Loucy (cell line): Measurements from ENCODE around the gene CLMN.

Source experiments
- H2AFZ ChIP-seq: fragments of 200-600 bp; sonication (generic); 2 replicates; pipeline ENCODE4 v1.6.0; 2016; ENCODE audit warnings: antibody characterized with exemption, mild to moderate bottlenecking, low read length, moderate library complexity
- H3F3A ChIP-seq: fragments of 200-600 bp; 2 replicates; pipeline ENCODE4 v1.6.0; 2016; ENCODE audit warnings: antibody characterized with exemption, low read depth, mild to moderate bottlenecking
- H3K27me3 ChIP-seq: fragments of 200-600 bp; sonication (generic); 2 replicates; pipeline ENCODE4 v1.6.1; 2014; ENCODE audit warnings: low read length, mild to moderate bottlenecking; ENCODE audit not compliant: insufficient read depth, poor library complexity, severe bottlenecking
- H3K36me3 ChIP-seq: fragments of 200-600 bp; sonication (generic); 2 replicates; pipeline ENCODE4 v1.6.1; 2016; ENCODE audit warnings: low read length; ENCODE audit not compliant: insufficient read depth
- H3K4me1 ChIP-seq: fragments of 200-600 bp; sonication (generic); 2 replicates; pipeline ENCODE4 v1.5.1; 2014; ENCODE audit warnings: low read length, mild to moderate bottlenecking; ENCODE audit not compliant: insufficient read depth, poor library complexity, severe bottlenecking
- H3K4me2 ChIP-seq: fragments of 200-600 bp; sonication (generic); 2 replicates; pipeline ENCODE4 v1.6.0; 2014; ENCODE audit warnings: antibody characterized with exemption, low read length, low read depth, mild to moderate bottlenecking; ENCODE audit not compliant: poor library complexity, severe bottlenecking
- H3K4me3 ChIP-seq: fragments of 200-600 bp; sonication (generic); 2 replicates; pipeline ENCODE4 v1.5.1; 2014; ENCODE audit warnings: low read length, mild to moderate bottlenecking, mixed read lengths; ENCODE audit not compliant: poor library complexity, severe bottlenecking
- H3K79me2 ChIP-seq: fragments of 200-600 bp; sonication (generic); 2 replicates; pipeline ENCODE4 v1.6.1; 2014; ENCODE audit warnings: low read length; ENCODE audit not compliant: insufficient read depth
- H3K9ac ChIP-seq: fragments of 200-600 bp; sonication (generic); 2 replicates; pipeline ENCODE4 v1.6.0; 2014; ENCODE audit warnings: mild to moderate bottlenecking, low read depth, low read length, moderate library complexity; ENCODE audit not compliant: poor library complexity, severe bottlenecking
- H3K9me2 ChIP-seq: fragments of 200-600 bp; sonication (generic); replicated peaks from 2 replicates; pipeline ENCODE4 v1.6.1; 2016; ENCODE audit warnings: low read depth, low read length, mixed read lengths
- H3K9me3 ChIP-seq: fragments of 200-600 bp; sonication (generic); 2 replicates; pipeline ENCODE4 v1.6.1; 2014; ENCODE audit warnings: mild to moderate bottlenecking, antibody characterized with exemption, low read length, low read depth; ENCODE audit not compliant: insufficient read depth
- H4K20me1 ChIP-seq: fragments of 200-600 bp; sonication (generic); 2 replicates; pipeline ENCODE4 v1.6.0; 2014; ENCODE audit warnings: antibody characterized with exemption, low read length, mild to moderate bottlenecking; ENCODE audit not compliant: insufficient read depth, poor library complexity, severe bottlenecking
- CTCF ChIP-seq: fragments of 200-600 bp; sonication (generic); conservative IDR thresholded peaks from 2 replicates; pipeline ENCODE4 v1.5.1; 2014; ENCODE audit warnings: mild to moderate bottlenecking, antibody characterized with exemption, low read length
- EZH2phosphoT487 ChIP-seq: fragments of 200-600 bp; IDR thresholded peaks from 2 replicates; pipeline ENCODE4 v1.6.1; 2018; ENCODE audit warnings: antibody characterized with exemption, mild to moderate bottlenecking, moderate library complexity, borderline replicate concordance

CLMN gene

GRCh38 chr14:95246870-95247269, 72.8 kb downstream of the CLMN start:
- H3K36me3 ChIP-seq, result no peaks in the 10 kb centered on the region
- no peak overlapping the region for H3K9ac ChIP-seq
- no peaks in the 10 kb centered on the region for H3K9me3 ChIP-seq
- H3K79me2 ChIP-seq, result no peaks in the 10 kb centered on the region
- TF ChIP-seq EZH2phosphoT487, result no peak
- TF ChIP-seq CTCF, result no peak
- H3K27me3 ChIP-seq, result no peaks in the 10 kb centered on the region
- peaks cover 7% of the 10 kb centered on the region for H3K4me1 ChIP-seq
- H3F3A ChIP-seq, result no peaks in the 10 kb centered on the region
- no peak overlapping the region for H3K4me2 ChIP-seq
- H4K20me1 ChIP-seq, result no peaks in the 10 kb centered on the region
- no peak overlapping the region for H2AFZ ChIP-seq
- H3K4me3 ChIP-seq, result no peak overlapping the region
- H3K9me2 ChIP-seq, result no peaks in the 10 kb centered on the region

- H3K9ac ChIP-seq, result no peak overlapping the region
- H3K4me1 ChIP-seq, result peaks cover 7% of the 10 kb centered on the region
- no peaks in the 10 kb centered on the region for H3K79me2 ChIP-seq
- H3F3A ChIP-seq, result no peaks in the 10 kb centered on the region
- no peaks in the 10 kb centered on the region for H3K9me3 ChIP-seq
- TF ChIP-seq EZH2phosphoT487, result no peak
- no peak for TF ChIP-seq CTCF
- no peaks in the 10 kb centered on the region for H3K36me3 ChIP-seq
- no peak overlapping the region for H3K4me2 ChIP-seq
- H3K4me3 ChIP-seq, result no peak overlapping the region
- H3K9me2 ChIP-seq, result no peaks in the 10 kb centered on the region
- H3K27me3 ChIP-seq, result no peaks in the 10 kb centered on the region
- H2AFZ ChIP-seq, result no peak overlapping the region
- no peaks in the 10 kb centered on the region for H4K20me1 ChIP-seq
These were observed 74.4 kb downstream of the CLMN start for GRCh38 chr14:95245334-95245733.

GRCh38 chr14:95244587-95244986, 75.1 kb downstream of the CLMN start:
- Histone ChIP-seq H4K20me1 (no peaks in the 10 kb centered on the region), H3K9me3 (no peaks in the 10 kb centered on the region), H2AFZ (no peak overlapping the region), H3K4me1 (peaks cover 7% of the 10 kb centered on the region), H3K9me2 (no peaks in the 10 kb centered on the region), H3K4me2 (no peak overlapping the region), H3K27me3 (no peaks in the 10 kb centered on the region), H3F3A (no peaks in the 10 kb centered on the region), H3K4me3 (no peak overlapping the region), H3K9ac (no peak overlapping the region), H3K79me2 (no peaks in the 10 kb centered on the region), H3K36me3 (no peaks in the 10 kb centered on the region)
- TF ChIP-seq EZH2phosphoT487, result no peak
- TF ChIP-seq CTCF, result no peak
